Measurements from ENCODE around the gene MYO7A. TPM values are rescaled to one million over a fixed set of nuclear protein-coding genes. Genes with fewer than 3 reads are reported as not detected.
"Not testable (repeated sequence)": the region's sequence is repeated elsewhere in the genome, so short reads cannot be mapped to it uniquely, and the experiment has no call there.

MYO7A gene
- total RNA-seq, 1 donor from 2014 or later, result 23.2 TPM

GRCh38 chr11:77092382-77092781 lies 35.7 kb upstream of the MYO7A start:
- no peak for DNase-seq (ENCODE audit: low spot score)

- no peak for DNase-seq (ENCODE audit: low spot score)
These were observed 34.8 kb upstream of the MYO7A start for GRCh38 chr11:77093056-77093891.

- DNase-seq (ENCODE audit: low spot score), result no peak
These were observed 33.8 kb upstream of the MYO7A start for GRCh38 chr11:77093987-77094840.

- no peak for DNase-seq (ENCODE audit: low spot score)
These were observed 33.1 kb upstream of the MYO7A start for GRCh38 chr11:77094841-77095365.

- DNase-seq (ENCODE audit: low spot score), result no peak
These were observed 32.2 kb upstream of the MYO7A start for GRCh38 chr11:77095551-77096490.

- DNase-seq (ENCODE audit: low spot score), result no peak
These were observed 31.4 kb upstream of the MYO7A start for GRCh38 chr11:77096591-77097019.

- not testable (repeated sequence) for DNase-seq (ENCODE audit: low spot score)
These were observed 30.9 kb upstream of the MYO7A start for GRCh38 chr11:77097180-77097579.

- DNase-seq (ENCODE audit: low spot score), result no peak
These were observed 27.6 kb upstream of the MYO7A start for GRCh38 chr11:77100166-77101042.

GRCh38 chr11:77101043-77101537 lies 27.0 kb upstream of the MYO7A start:
- no peak for DNase-seq (ENCODE audit: low spot score)

- no peak for DNase-seq (ENCODE audit: low spot score)
These were observed 25.5 kb upstream of the MYO7A start, which contains the start of gene OMP for GRCh38 chr11:77102246-77103210. Gene OMP (plus strand): TSS chr11:77102840. CDS start chr11:77102840, 0 bp downstream.

GRCh38 chr11:77103319-77103718 lies 24.7 kb upstream of the MYO7A start:
- no peak for DNase-seq (ENCODE audit: low spot score)

GRCh38 chr11:77104727-77105126 lies 23.3 kb upstream of the MYO7A start:
- DNase-seq (ENCODE audit: low spot score), result no peak

- DNase-seq (ENCODE audit: low spot score), result no peak
These were observed 21.7 kb upstream of the MYO7A start for GRCh38 chr11:77106321-77106720.

GRCh38 chr11:77106759-77107158 lies 21.3 kb upstream of the MYO7A start:
- no peak for DNase-seq (ENCODE audit: low spot score)

- DNase-seq (ENCODE audit: low spot score), result no peak
These were observed 20.1 kb upstream of the MYO7A start for GRCh38 chr11:77107950-77108349.

- no peak for DNase-seq (ENCODE audit: low spot score)
These were observed 19.6 kb upstream of the MYO7A start for GRCh38 chr11:77108436-77108835.

- no peak for DNase-seq (ENCODE audit: low spot score)
These were observed 18.6 kb upstream of the MYO7A start for GRCh38 chr11:77109236-77110019.

- DNase-seq (ENCODE audit: low spot score), result no peak
These were observed 17.2 kb upstream of the MYO7A start for GRCh38 chr11:77110836-77111235.

All from mesenteric fat pad (tissue), 1 donor.